SK-N-MC (cell line): Measurements from ENCODE around the gene QKI.

ENCODE experiments used
- EZH2 ChIP-seq: fragments of 200-600 bp; sonication (generic); IDR thresholded peaks from one replicate; pipeline ENCODE4 v1.6.1; 2017; ENCODE audit warnings: antibody characterized with exemption
- FOXP2 ChIP-seq: optimal IDR thresholded peaks from 2 replicates; pipeline ENCODE3; 2011; ENCODE audit warnings: mild to moderate bottlenecking, moderate library complexity; ENCODE audit not compliant: insufficient read depth; ENCODE audit errors: extremely low read length, control extremely low read depth
- POLR2AphosphoS5 ChIP-seq: IDR thresholded peaks from 2 replicates; pipeline ENCODE4 v1.6.1; 2012; ENCODE audit warnings: mild to moderate bottlenecking, low read depth, low read length, borderline replicate concordance

DNA sequence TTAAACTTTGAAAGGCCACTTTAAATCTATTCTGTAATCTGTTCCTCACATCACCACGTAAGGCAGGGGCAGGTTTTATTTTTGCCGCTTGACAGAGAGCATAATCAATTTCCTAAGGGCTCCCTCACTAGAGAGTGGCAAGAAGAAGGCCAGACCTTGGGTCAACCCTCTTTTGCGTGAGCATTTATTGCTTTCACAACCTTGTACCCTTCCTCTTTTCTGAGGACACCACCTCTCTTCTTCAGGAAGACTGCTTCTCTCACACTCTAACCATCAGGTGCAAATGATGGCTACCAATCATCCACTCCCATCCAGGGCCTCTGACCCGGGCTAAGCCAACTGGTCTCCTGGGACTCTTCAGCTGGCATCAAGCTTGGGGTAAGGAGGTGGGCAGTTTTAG lies 25.2 kb upstream of the QKI start:
- no peak for TF ChIP-seq EZH2
- TF ChIP-seq POLR2AphosphoS5, result no peak
- no peak for TF ChIP-seq FOXP2
